ENCODE measurements around the gene TENT4A.

TENT4A gene

DNA sequence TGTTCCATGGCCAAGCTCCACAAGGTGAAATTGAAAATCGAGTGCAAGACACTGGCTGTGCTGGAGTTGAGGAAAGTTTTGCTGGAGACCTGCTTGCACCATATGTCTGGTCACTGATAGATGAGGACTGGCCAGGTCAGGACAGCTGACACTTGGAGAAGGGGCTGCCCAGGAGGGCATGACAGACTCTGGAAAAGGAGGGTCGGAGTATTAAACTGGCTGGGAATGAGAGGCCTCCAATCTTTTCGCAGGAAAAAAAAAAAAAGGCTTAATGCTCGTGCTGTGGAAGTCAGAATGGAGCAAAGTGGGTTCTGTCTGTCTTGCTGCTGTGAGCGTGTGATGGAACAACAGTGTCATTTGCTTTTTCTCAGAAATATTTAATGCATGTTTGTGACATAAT is 5.5 kb downstream of the TENT4A start:
- no peak for DNase-seq

GRCh38 chr5:6719417-6719816 is 6.2 kb downstream of the TENT4A start:
- no peak for DNase-seq

GRCh38 chr5:6719896-6720560 is 6.8 kb downstream of the TENT4A start:
- no peak for DNase-seq

GRCh38 chr5:6720561-6720921 is 7.3 kb downstream of the TENT4A start:
- no peak for DNase-seq

GRCh38 chr5:6721442-6721841 is 8.2 kb downstream of the TENT4A start:
- DNase-seq = no peak

DNA sequence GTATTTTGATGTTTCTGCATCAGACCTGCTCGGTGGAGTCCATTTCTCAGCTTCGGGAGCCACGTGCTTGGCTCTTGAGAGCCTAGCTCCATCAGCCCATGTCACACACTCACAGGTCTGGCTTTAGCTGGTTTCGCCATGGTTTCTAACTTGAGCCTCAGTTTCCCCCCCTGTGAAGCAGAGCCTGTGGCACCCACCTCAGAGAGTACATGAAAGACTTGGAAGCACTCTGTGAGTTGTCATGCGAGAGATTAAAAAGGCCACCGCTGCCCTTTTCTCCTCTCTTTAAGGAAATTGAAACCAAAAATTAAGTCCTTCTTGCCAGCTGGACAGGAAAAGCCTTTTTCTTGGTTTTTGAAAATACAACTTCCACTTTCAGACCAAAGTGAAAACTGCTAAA is 8.8 kb downstream of the TENT4A start:
- no peak for DNase-seq

DNA sequence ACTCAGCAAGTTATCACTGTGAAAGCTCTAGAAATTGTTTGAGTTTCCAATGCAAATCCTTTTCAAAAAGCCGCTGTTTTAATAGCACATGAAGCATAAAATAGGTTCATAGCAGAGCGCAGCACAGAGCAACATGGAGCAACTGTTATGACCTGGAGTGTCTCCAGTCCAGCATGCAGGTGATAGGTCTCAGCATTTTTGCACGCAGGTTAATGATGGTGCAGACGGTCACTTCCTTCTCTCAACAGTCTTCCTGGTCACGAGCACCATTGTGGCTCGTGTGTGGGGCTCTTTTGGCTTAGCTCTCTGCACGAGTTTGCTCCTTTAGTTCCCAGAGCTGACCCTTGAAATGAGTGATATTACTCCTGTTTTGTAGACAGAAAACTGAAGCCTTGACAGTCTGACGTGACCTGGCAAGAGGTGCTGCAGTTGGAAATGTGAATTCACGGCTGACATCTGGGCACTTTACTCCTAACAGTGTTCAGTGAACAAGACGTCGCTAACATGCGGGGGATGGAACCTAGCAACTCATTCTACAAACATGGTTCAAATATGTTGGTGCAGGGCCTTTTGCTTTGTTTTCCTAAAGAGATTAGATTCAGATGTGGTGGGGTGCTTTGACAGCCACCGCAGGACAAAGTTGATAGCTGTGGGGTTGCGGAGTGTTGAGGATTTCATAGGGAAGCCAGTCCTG is 10.0 kb downstream of the TENT4A start:
- no peak for DNase-seq

DNA sequence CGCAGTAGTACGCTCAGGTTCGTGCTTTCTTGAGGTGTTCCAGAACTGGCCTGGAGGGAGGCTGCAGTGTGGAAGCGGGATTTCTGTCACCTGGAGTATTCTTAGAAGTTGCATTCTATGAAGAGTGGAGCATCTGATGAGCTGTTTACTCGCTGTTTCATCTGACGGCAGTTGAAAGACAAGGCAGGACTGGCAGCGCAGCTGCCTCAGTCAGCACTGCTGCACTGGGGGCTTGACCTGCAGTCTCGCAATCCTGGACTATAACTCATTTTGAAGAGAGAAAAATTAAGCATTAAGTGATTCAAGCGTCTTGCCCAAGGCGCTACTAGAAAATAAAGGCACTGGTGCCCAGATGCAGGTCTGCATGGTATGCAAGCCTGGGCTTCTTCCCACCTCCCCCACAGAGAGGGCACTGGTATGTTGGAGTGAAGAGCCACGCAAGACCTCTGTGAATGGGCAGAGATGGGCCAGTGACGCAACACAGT is 10.6 kb downstream of the TENT4A start:
- no peak for DNase-seq

DNA sequence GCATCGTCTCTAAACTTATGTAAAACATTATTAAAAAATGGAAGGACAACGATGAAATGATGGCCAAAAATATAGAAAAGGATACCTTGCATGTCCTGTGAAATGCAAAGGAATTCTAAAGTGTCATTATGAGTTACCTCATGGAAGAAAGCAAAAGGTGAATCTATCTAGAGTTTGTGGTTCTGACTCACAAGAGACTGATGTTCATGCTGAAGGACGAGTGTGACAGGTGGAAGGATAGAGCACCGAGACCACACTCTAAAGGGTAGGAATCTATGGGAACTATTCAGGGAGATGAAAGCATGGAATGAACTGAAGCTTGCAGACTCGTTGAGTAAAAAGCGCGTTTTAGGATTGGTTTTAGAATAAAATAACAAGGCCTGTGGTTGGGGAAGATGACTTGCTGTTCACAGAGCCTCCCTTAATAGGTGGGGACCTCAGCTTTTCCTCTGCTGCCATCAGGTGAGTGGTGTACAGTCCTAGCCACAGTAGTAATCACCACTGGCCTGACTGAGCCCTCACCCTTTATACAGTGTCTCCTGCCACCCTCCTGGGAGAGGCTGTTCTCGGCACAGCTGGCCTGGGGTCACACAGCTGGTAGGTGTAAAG is 11.2 kb downstream of the TENT4A start:
- DNase-seq = no peak

DNA sequence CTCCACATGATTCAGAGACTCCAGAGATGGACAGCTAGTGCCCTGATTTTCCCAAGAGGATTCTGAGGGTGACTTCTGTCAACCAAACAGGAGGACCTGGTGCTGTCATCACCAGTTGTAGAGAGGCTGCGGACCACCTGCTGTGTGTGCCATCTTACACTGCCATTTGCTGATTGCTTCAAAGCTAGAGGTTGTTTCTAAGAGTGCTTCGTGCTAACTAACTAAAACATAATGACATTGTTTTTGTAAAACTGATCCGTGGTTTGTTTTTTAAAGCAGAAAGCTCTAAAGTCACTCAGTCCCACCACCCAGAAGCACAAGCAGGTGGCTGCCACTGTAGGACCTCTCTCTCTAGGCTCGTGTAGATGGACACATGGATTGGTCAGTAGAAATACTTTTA is 12.2 kb downstream of the TENT4A start:
- no peak for DNase-seq

DNA sequence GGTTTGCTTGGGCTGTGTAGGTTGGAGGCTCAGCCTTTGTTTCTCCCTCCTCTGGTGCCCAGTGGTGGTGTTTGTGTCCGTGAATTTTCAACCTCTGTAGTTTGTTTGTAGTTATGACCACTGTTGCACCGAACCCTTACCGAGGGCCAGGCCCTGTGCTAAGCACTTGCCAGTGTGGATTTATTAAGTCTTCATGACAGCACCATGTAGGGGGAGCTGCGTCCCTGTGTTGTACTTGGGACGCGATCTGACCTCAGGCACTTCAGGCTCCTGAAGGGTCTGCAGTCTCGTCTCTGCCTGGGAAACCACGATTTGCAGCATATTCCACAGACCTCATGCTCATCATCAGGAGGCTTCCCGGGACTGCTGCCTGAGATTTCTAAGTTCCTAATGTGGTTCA is 12.8 kb downstream of the TENT4A start:
- DNase-seq = no peak

GRCh38 chr5:6727231-6727630 is 14.0 kb downstream of the TENT4A start:
- no peak for DNase-seq

DNA sequence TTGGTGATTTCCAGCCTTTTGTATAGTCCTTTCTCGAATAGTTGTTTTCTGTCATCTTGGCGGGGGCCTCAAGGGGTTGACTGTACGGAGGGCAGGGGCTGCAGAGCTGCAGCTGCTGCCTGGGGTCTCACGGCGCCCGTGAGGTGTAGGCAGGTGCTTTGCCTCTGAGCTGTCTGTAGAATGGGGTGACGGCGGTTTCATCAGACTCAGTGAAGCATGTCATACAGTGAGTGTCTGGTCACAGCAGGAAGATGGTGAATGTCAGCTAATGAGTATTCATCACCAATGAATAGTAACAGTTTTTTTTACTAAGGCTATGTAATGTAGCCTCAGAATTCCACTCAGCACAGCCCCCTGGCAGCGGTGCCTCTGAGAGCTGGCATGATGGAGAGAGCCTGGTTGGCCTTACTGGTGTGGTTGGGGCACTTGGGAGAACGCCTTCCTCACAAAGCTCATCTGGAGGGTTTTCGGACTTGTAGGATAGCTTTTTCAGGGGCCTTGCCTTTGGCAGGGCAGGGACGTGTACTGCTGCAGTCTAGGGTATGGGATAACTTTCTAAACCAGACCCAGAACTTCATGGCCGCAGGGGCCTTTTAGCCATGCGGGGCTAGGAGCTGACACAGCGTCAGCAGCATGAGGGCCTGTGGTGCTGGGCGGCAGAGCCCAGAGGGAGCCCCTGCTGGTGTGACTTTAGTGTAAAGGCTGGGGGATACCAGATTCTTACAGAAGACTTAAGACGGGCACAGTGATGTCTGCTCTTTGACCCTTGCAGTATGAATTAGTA is 15.0 kb downstream of the TENT4A start:
- peak; percentile 90 for DNase-seq

- no peak for DNase-seq
These were observed 15.6 kb downstream of the TENT4A start for GRCh38 chr5:6728795-6729183.

- peak; percentile 58 for DNase-seq
These were observed 16.4 kb downstream of the TENT4A start for GRCh38 chr5:6729386-6730310.

- no peak for DNase-seq
These were observed 17.2 kb downstream of the TENT4A start for GRCh38 chr5:6730407-6730806.

- DNase-seq = no peak
These were observed 17.6 kb downstream of the TENT4A start for GRCh38 chr5:6730807-6731206.

DNA sequence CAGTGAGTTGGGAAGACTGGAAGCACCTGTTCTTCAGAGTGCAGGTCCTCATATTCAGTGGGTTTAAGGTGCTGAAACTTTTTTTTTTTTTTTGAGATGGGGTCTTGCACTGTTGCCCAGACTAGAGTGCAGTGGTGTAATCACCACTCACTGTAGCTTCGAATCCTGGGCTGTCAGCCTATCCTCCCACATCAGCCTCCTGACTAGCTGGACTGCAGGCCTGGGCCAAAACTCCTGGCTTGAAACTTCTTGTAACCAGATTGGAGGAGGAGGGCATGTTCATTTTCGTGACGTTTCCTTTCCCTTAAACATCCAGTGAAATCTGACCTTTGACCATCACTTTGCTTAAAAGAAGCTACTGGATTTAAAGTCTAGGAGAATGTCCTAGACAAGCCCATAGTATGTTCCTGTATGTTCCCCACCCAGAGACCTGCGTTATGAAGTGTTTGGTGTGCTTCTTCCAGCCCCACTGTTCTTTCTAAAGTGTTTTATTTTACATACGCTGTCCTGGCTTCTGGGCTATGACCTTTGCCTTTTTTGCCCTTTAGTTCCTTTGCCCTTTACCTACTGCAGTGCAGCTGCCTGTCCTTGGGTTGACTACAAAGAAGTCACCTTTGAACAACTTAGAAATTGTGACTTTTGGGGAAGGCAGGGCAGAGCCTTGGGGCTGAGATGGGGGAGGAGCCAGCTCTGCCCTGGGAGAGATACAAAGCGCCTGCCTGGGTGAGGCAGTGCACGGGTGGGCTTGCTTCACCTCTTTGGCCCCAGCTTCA is 18.4 kb downstream of the TENT4A start:
- DNase-seq = no peak

GRCh38 chr5:6732634-6733410 is 19.6 kb downstream of the TENT4A start:
- no peak for DNase-seq

DNA sequence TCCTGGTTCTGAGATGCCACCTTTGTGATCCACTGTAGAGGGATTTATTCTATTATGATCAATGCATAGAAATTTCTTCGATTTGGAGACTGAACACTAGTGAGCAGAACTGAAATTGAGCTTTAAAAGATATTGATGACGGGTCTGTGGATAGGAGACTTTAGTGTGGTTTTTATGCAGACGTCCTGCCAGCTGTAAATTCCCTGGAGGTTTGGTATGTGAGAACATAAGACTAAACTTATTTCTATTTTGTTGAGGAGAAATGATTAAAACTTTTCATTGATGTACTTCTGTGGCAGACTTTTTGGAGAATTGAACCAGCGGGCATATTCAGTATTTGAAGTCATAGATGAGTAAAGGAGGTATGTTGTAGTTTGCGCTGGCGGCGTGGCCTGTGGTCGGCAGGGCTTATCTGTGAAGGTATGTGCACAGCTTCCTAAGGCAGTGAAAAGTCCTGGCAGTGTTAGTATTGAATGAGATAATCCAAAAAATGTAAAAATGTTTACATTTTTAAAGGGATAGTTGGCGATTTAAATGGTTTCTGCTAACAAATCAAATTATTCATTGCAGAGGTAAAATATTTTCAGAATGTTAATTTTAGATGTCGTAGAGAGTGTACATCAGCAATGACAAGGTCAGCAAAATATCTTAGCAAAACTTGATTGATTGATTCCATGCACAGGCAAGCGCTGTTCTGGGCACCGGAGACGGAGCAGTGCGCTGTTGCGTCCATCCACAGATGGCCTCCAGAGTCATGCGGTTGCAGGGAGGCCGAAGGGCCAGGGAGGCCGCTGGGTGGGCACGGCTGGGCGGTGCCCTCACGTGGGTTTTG is 20.4 kb downstream of the TENT4A start:
- DNase-seq = no peak

All from NCI-H524 treated with DMSO at 0.1 percent for 48 hours (cell line).